SK-N-SH treated with all-trans-retinoic acid at 6 μM for 48 hours (cell line): ENCODE measurements around the gene ISX.

Source experiments
- ATAC-seq: fragments of 200-7000 bp; cut with Tn5 transposase; 3 replicates; pipeline ENCODE4 v1.9.1; 2020; ENCODE audit warnings: mild to moderate bottlenecking, moderate library complexity
- ARNTL ChIP-seq: fragments of 450-650 bp; formaldehyde crosslinking; IDR thresholded peaks from 2 replicates; pipeline ENCODE4 v1.5.0; 2020; ENCODE audit warnings: low read depth, mild to moderate bottlenecking, moderate library complexity, borderline replicate concordance
- BACH2 ChIP-seq: fragments of 250-450 bp; sonication (Bioruptor Pico); IDR thresholded peaks from 2 replicates; pipeline ENCODE4 v1.9.0; 2021; ENCODE audit warnings: mild to moderate bottlenecking, borderline replicate concordance
- CSDC2 ChIP-seq: fragments of 250-450 bp; sonication (Bioruptor Pico); IDR thresholded peaks from 2 replicates; pipeline ENCODE4 v1.5.0; 2020; ENCODE audit warnings: mild to moderate bottlenecking, moderate library complexity
- CSRNP3 ChIP-seq: fragments of 250-450 bp; sonication (Bioruptor Pico); IDR thresholded peaks from 2 replicates; pipeline ENCODE4 v1.5.1; 2021; ENCODE audit warnings: mild to moderate bottlenecking, moderate library complexity
- ESRRG ChIP-seq: fragments of 250-450 bp; sonication (Bioruptor Pico); IDR thresholded peaks from 2 replicates; pipeline ENCODE4 v1.6.1; 2021; ENCODE audit warnings: mild to moderate bottlenecking
- GLIS3 ChIP-seq: fragments of 250-450 bp; sonication (Bioruptor Pico); IDR thresholded peaks from 2 replicates; pipeline ENCODE4 v1.5.0; 2020; ENCODE audit warnings: mild to moderate bottlenecking, moderate library complexity
- ISL1 ChIP-seq: fragments of 250-450 bp; sonication (Bioruptor Pico); IDR thresholded peaks from 2 replicates; pipeline ENCODE4 v2.1.2; 2022; ENCODE audit warnings: mild to moderate bottlenecking, moderate library complexity
- OSR1 ChIP-seq: fragments of 250-450 bp; sonication (Bioruptor Pico); IDR thresholded peaks from 2 replicates; pipeline ENCODE4 v1.8.0; 2022; ENCODE audit warnings: moderate library complexity, mild to moderate bottlenecking, inconsistent platforms
- POU6F1 ChIP-seq: fragments of 250-450 bp; sonication (Bioruptor Pico); IDR thresholded peaks from 2 replicates; pipeline ENCODE4 v1.8.0; 2021; ENCODE audit warnings: low read depth, mild to moderate bottlenecking, moderate library complexity, borderline replicate concordance
- PPARA ChIP-seq: fragments of 250-450 bp; sonication (Bioruptor Pico); IDR thresholded peaks from 2 replicates; pipeline ENCODE4 v1.5.0; 2020; ENCODE audit warnings: mild to moderate bottlenecking, borderline replicate concordance
- RARB ChIP-seq: fragments of 250-450 bp; sonication (Bioruptor Pico); IDR thresholded peaks from 2 replicates; pipeline ENCODE4 v1.8.0; 2021; ENCODE audit warnings: mild to moderate bottlenecking, moderate library complexity
- SNAI2 ChIP-seq: fragments of 250-450 bp; sonication (Bioruptor Pico); IDR thresholded peaks from 2 replicates; pipeline ENCODE4 v1.5.0; 2020; ENCODE audit warnings: mild to moderate bottlenecking, moderate library complexity
- TCF4 ChIP-seq: fragments of 250-450 bp; sonication (Bioruptor Pico); IDR thresholded peaks from 2 replicates; pipeline ENCODE4 v1.8.0; 2021; ENCODE audit warnings: mild to moderate bottlenecking, moderate library complexity, borderline replicate concordance
- TOX ChIP-seq: fragments of 250-450 bp; sonication (Bioruptor Pico); IDR thresholded peaks from 2 replicates; pipeline ENCODE4 v1.8.0; 2021; ENCODE audit warnings: mild to moderate bottlenecking, moderate library complexity, borderline replicate concordance
- TSHZ2 ChIP-seq: fragments of 250-450 bp; sonication (Bioruptor Pico); IDR thresholded peaks from 2 replicates; pipeline ENCODE4 v1.5.0; 2020; ENCODE audit warnings: mild to moderate bottlenecking, moderate library complexity
- ZFP3 ChIP-seq: fragments of 250-450 bp; sonication (Bioruptor Pico); IDR thresholded peaks from 2 replicates; pipeline ENCODE4 v1.5.0; 2020; ENCODE audit warnings: mild to moderate bottlenecking, moderate library complexity
- ZFP30 ChIP-seq: fragments of 450-650 bp; formaldehyde crosslinking; IDR thresholded peaks from 2 replicates; pipeline ENCODE4 v1.5.0; 2022; ENCODE audit warnings: mild to moderate bottlenecking, moderate library complexity
- ZNF565 ChIP-seq: fragments of 450-650 bp; formaldehyde crosslinking; conservative IDR thresholded peaks from 2 replicates; pipeline ENCODE4 v1.5.0; 2020; ENCODE audit warnings: low read depth, mild to moderate bottlenecking, moderate library complexity
- ZNF70 ChIP-seq: fragments of 450-650 bp; formaldehyde crosslinking; IDR thresholded peaks from 2 replicates; pipeline ENCODE4 v1.5.0; 2020; ENCODE audit warnings: mild to moderate bottlenecking, moderate library complexity
- ZNF8 ChIP-seq: fragments of 450-650 bp; formaldehyde crosslinking; IDR thresholded peaks from 2 replicates; pipeline ENCODE4 v1.5.0; 2020; ENCODE audit warnings: mild to moderate bottlenecking, moderate library complexity
- TF ChIP-seq, protein P1 (sequence below): fragments of 250-450 bp; sonication (Bioruptor Pico); IDR thresholded peaks from 2 replicates; pipeline ENCODE4 v1.8.0; 2020; ENCODE audit warnings: mild to moderate bottlenecking, moderate library complexity, borderline replicate concordance
- TF ChIP-seq, protein P2 (sequence below): fragments of 250-450 bp; sonication (Bioruptor Pico); IDR thresholded peaks from 2 replicates; pipeline ENCODE4 v1.5.1; 2020; ENCODE audit warnings: low read depth, mild to moderate bottlenecking, moderate library complexity

ISX gene

GRCh38 chr22:35103761-35104160, 37.8 kb downstream of the ISX start:
- ATAC-seq = no peak
- TF ChIP-seq TCF4 (no peak), SNAI2 (CRISPR knock-in tag) (no peak), ESRRG (no peak), POU6F1 (no peak), GLIS3 (CRISPR knock-in tag) (no peak), TOX (CRISPR knock-in tag) (no peak), CSRNP3 (CRISPR knock-in tag) (no peak), BACH2 (CRISPR knock-in tag) (no peak), PPARA (CRISPR knock-in tag) (no peak), ISL1 (CRISPR knock-in tag) (no peak), CSDC2 (CRISPR knock-in tag) (no peak)
- TF ChIP-seq, protein P1, sequence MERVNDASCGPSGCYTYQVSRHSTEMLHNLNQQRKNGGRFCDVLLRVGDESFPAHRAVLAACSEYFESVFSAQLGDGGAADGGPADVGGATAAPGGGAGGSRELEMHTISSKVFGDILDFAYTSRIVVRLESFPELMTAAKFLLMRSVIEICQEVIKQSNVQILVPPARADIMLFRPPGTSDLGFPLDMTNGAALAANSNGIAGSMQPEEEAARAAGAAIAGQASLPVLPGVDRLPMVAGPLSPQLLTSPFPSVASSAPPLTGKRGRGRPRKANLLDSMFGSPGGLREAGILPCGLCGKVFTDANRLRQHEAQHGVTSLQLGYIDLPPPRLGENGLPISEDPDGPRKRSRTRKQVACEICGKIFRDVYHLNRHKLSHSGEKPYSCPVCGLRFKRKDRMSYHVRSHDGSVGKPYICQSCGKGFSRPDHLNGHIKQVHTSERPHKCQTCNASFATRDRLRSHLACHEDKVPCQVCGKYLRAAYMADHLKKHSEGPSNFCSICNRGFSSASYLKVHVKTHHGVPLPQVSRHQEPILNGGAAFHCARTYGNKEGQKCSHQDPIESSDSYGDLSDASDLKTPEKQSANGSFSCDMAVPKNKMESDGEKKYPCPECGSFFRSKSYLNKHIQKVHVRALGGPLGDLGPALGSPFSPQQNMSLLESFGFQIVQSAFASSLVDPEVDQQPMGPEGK (CRISPR knock-in tag) = no peak

- TF ChIP-seq ZFP30 (CRISPR knock-in tag) = no peak
- no peak for TF ChIP-seq ZNF8 (CRISPR knock-in tag)
- TF ChIP-seq OSR1 (CRISPR knock-in tag) = no peak
- no peak for TF ChIP-seq BACH2 (CRISPR knock-in tag)
- no peak for TF ChIP-seq ISL1 (CRISPR knock-in tag)
- no peak for TF ChIP-seq CSDC2 (CRISPR knock-in tag)
- TF ChIP-seq SNAI2 (CRISPR knock-in tag) = no peak
- TF ChIP-seq ZFP3 (CRISPR knock-in tag) = no peak
- TF ChIP-seq GLIS3 (CRISPR knock-in tag) = no peak
- TF ChIP-seq PPARA (CRISPR knock-in tag) = no peak
- TF ChIP-seq ZNF70 = no peak
- no peak for TF ChIP-seq ARNTL (CRISPR knock-in tag)
- TF ChIP-seq TSHZ2 (CRISPR knock-in tag) = no peak
- TF ChIP-seq, protein P2, sequence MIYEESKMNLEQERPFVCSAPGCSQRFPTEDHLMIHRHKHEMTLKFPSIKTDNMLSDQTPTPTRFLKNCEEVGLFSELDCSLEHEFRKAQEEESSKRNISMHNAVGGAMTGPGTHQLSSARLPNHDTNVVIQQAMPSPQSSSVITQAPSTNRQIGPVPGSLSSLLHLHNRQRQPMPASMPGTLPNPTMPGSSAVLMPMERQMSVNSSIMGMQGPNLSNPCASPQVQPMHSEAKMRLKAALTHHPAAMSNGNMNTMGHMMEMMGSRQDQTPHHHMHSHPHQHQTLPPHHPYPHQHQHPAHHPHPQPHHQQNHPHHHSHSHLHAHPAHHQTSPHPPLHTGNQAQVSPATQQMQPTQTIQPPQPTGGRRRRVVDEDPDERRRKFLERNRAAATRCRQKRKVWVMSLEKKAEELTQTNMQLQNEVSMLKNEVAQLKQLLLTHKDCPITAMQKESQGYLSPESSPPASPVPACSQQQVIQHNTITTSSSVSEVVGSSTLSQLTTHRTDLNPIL = no peak
- ATAC-seq = no peak
Measured at GRCh38 chr22:35104491-35104890, 38.5 kb downstream of the ISX start.

DNA sequence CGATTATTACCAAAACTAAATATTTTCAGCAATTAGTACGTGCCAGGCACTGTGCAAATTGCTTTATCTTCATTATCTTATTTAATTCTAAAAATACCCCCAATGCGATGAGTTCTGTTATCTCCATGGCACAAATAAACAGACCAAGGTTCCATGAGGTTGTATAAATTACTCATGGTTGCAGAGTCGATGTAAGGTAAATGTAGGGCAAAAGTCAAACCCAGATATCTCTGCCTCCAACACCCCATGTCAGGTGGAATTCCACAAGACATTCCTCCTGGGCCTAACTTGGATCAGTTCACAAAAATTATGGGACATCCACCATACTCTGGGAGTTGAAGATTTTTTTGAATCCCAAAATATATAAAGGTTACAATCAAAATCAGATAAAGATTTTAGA, 43.7 kb downstream of the ISX start:
- no peak for TF ChIP-seq TCF4
- TF ChIP-seq, protein P2 = no peak
- TF ChIP-seq POU6F1 = no peak
- no peak for TF ChIP-seq ZNF8 (CRISPR knock-in tag)
- no peak for TF ChIP-seq ZNF70
- TF ChIP-seq RARB (CRISPR knock-in tag) = no peak
- no peak for TF ChIP-seq BACH2 (CRISPR knock-in tag)
- TF ChIP-seq ESRRG = no peak
- TF ChIP-seq PPARA (CRISPR knock-in tag) = no peak
- no peak for TF ChIP-seq CSRNP3 (CRISPR knock-in tag)
- TF ChIP-seq ISL1 (CRISPR knock-in tag) = no peak
- TF ChIP-seq ZFP3 (CRISPR knock-in tag) = no peak
- no peak for TF ChIP-seq ZNF565 (CRISPR knock-in tag)
- no peak for TF ChIP-seq OSR1 (CRISPR knock-in tag)
- ATAC-seq = no peak
